ENCODE data around the gene MVK.

DNA sequence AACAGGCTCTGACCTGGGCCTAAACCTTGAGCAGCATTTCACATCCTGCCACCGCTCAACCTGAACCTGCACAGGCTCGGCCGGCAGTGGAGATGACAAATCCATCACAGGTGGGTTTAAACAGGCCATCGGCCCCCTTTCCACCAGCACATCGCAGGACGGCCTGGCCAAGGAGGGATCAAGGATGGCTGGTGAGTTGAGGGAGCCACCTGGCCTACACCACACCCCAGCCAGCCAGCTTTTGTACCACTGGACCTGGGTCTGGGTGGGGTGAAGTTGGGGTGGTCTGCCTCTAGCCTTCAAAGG, 14.4 kb upstream of the MVK start:
- TF ChIP-seq POLR2A (IDR thresholded peaks at IDR 0.05; ENCODE audit: low read length) (no peak), GATA1 (IDR thresholded peaks at IDR 0.05; ENCODE audit: low read depth, low read length) (no peak)
